K562 (cell line): ENCODE measurements around the gene SDR42E2. TPM values are rescaled to one million over a fixed set of nuclear protein-coding genes. Genes with fewer than 3 reads are reported as not detected.

Experiments used
- AFF4 ChIP-seq: sonication (generic); formaldehyde crosslinking; IDR thresholded peaks from 2 replicates; pipeline ENCODE4 v1.8.0; 2023; ENCODE audit warnings: mild to moderate bottlenecking, missing genetic modification reagents
- ATF7 ChIP-seq: fragments of 450-650 bp; IDR thresholded peaks from 2 replicates; pipeline ENCODE4 v1.7.1; 2014; ENCODE audit warnings: mild to moderate bottlenecking, moderate library complexity
- GTF2A2 ChIP-seq: IDR thresholded peaks from 2 replicates; pipeline ENCODE4 v1.6.1; 2016; ENCODE audit warnings: mild to moderate bottlenecking, missing genetic modification characterization, missing compliant biosample characterization
- GTF2E2 ChIP-seq: fragments of 200-800 bp; sonication (Bioruptor generic); IDR thresholded peaks from 2 replicates; pipeline ENCODE4 v1.6.1; 2016; ENCODE audit warnings: missing genetic modification characterization, missing compliant biosample characterization
- HSF4 ChIP-seq: fragments of 250-450 bp; sonication (Bioruptor Pico); IDR thresholded peaks from 2 replicates; pipeline ENCODE4 v2.1.2; 2022; ENCODE audit warnings: mild to moderate bottlenecking, moderate library complexity, borderline replicate concordance
- MEF2A ChIP-seq: IDR thresholded peaks from 2 replicates; pipeline ENCODE4 v1.6.1; 2011; ENCODE audit warnings: low read depth, mild to moderate bottlenecking, low read length, moderate library complexity; ENCODE audit not compliant: control insufficient read depth
- NRF1 ChIP-seq, 2 experiments: fragments of 450-650 bp; IDR thresholded peaks in 1 of 2; conservative IDR thresholded peaks in 1 of 2; 2 replicates each; pipeline ENCODE4 v1.6.1; 2014; ENCODE audit warnings: mild to moderate bottlenecking in 2 of 2
- POLR2G ChIP-seq: fragments of 200-400 bp; formaldehyde crosslinking; IDR thresholded peaks from 2 replicates; pipeline ENCODE4 v1.6.1; 2017; ENCODE audit warnings: low read depth, mild to moderate bottlenecking, antibody characterized with exemption, low read length, moderate library complexity
- RCOR1 ChIP-seq, 2 experiments: IDR thresholded peaks; 2 replicates each; pipeline ENCODE4 v1.6.1; 2012; ENCODE audit warnings: low read depth in 2 of 2, low read length in 2 of 2, borderline replicate concordance in 1 of 2, improper control_type of control experiment in 1 of 2
- SLC30A9 ChIP-seq: fragments of 250-450 bp; sonication (Bioruptor Pico); IDR thresholded peaks from 2 replicates; pipeline ENCODE4 v1.8.0; 2022; ENCODE audit warnings: mild to moderate bottlenecking, moderate library complexity
- ZFX ChIP-seq: sonication (generic); formaldehyde crosslinking; IDR thresholded peaks from 2 replicates; pipeline ENCODE4 v1.8.0; 2022; ENCODE audit warnings: mild to moderate bottlenecking, missing genetic modification reagents, moderate library complexity
- ZKSCAN3 ChIP-seq: fragments of 250-450 bp; sonication (Bioruptor Pico); IDR thresholded peaks from 2 replicates; pipeline ENCODE4 v1.4.0; 2020
- ZNF551 ChIP-seq: fragments of 250-450 bp; sonication (Bioruptor Pico); IDR thresholded peaks from 2 replicates; pipeline ENCODE4 v1.5.0; 2021; ENCODE audit warnings: mild to moderate bottlenecking, moderate library complexity
- polyA plus RNA-seq, 8 experiments: library from polyadenylated mRNA; depleted of rRNA in 4 of 8; stranded (reverse) in 5 of 8; unstranded in 3 of 8; fragments of >200 nt; fragmentation: Nextera tagmentation in 2 of 8; fragmentation: Illumina TruSeq in 1 of 8; extraction: Ambion mirVana in 2 of 8; extraction: Trizol in 1 of 8; gene quantifications; 2 replicates each; pipeline versions ENCODE4 v1.2.1 to v1.2.3, GENCODE V29; 2011 to 2014; ENCODE audit warnings: inconsistent platforms in 1 of 8, missing spikeins in 1 of 8
- total RNA-seq, 7 experiments: library from RNA; depleted of rRNA in 6 of 7; stranded (reverse); fragments of >200 nt in 6 of 7; fragmentation: Illumina TruSeq in 2 of 7; extraction: Trizol in 2 of 7; gene quantifications; 2 replicates each; pipeline versions ENCODE4 v1.2.1 to v1.2.3, GENCODE V29; 2011 to 2021; ENCODE audit warnings: low replicate concordance in 1 of 7
- TF ChIP-seq, protein P1 (sequence below): fragments of 250-450 bp; sonication (Bioruptor Pico); IDR thresholded peaks from 2 replicates; pipeline ENCODE4 v1.8.0; 2022; ENCODE audit warnings: moderate library complexity, mild to moderate bottlenecking, inconsistent platforms
- TF ChIP-seq, protein P2 (sequence below), 2 experiments: fragments of 450-650 bp; formaldehyde crosslinking in 1 of 2; IDR thresholded peaks; 2 replicates each; pipeline versions ENCODE4 v1.4.0 to v1.6.1; 2014 to 2020; ENCODE audit warnings: mild to moderate bottlenecking in 2 of 2, borderline replicate concordance in 1 of 2, low read depth in 1 of 2

SDR42E2 gene
- total and polyA plus RNA-seq, 9 of the 15 experiments (the other 6 are each of a cell fraction or from before 2014, with no cell fraction given) = 0.03 to 0.07 (median 0.04) TPM; not detected in 4

DNA sequence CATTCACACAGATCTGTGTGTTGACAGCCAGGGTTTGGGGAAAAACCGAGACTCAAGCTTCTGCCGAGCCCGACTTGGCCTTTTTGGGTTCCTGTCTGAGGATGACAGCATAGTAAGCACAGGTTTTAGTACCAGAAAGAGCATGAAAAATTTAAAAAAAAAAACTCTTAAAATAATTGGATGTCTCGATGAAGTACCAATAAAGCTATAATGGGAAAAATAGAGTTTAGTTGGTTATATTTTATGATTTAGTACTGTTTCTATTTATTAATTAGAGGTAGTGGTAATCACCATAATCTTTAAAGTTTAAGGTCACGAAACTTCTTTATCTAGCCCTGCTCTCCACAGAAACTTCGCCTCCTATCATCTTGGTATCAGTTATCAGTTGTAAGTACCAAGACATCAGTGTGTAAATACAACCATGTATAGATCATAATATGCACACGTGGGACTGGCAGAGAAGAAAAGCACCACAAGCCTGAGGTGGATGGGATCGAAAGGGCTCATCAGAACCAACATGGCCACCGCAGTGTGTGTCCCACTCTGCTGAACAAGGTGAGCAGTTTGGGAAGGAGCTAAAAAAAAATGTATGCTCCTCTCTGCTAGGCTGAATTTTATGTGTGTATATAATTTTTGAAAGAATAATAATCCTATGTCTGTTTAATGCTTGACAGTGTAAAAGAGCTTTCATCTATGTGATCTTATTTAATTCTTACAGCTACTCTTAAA is 29.4 kb downstream of the SDR42E2 start (continued):
- TF ChIP-seq SLC30A9 (CRISPR knock-in tag) = no peak
- no peak for TF ChIP-seq ATF7
- no peak for TF ChIP-seq ZKSCAN3 (CRISPR knock-in tag)
- TF ChIP-seq RCOR1 (IDR thresholded peaks at IDR 0.05; ENCODE audit: borderline replicate concordance in 1 of 2, low read depth in 2 of 2, low read length in 2 of 2) = no peak
- no peak for TF ChIP-seq MEF2A
- TF ChIP-seq GTF2A2 (tag) = 0 out of 2 replicates have a peak, but pooled peaks have one; percentile 26
- TF ChIP-seq ZNF551 (CRISPR knock-in tag) = no peak
- no peak for TF ChIP-seq HSF4 (CRISPR knock-in tag)
- no peak for TF ChIP-seq GTF2E2 (tag)
- TF ChIP-seq, protein P1, sequence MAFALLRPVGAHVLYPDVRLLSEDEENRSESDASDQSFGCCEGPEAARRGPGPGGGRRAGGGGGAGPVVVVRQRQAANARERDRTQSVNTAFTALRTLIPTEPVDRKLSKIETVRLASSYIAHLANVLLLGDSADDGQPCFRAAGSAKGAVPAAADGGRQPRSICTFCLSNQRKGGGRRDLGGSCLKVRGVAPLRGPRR (CRISPR knock-in tag) = no peak
- no peak for TF ChIP-seq POLR2G
- TF ChIP-seq NRF1 (conservative IDR thresholded peaks at IDR 0.05 in 1 of 2, IDR thresholded peaks at IDR 0.05 in 1 of 2) = peak; percentile 19 to 57
- TF ChIP-seq, protein P2, sequence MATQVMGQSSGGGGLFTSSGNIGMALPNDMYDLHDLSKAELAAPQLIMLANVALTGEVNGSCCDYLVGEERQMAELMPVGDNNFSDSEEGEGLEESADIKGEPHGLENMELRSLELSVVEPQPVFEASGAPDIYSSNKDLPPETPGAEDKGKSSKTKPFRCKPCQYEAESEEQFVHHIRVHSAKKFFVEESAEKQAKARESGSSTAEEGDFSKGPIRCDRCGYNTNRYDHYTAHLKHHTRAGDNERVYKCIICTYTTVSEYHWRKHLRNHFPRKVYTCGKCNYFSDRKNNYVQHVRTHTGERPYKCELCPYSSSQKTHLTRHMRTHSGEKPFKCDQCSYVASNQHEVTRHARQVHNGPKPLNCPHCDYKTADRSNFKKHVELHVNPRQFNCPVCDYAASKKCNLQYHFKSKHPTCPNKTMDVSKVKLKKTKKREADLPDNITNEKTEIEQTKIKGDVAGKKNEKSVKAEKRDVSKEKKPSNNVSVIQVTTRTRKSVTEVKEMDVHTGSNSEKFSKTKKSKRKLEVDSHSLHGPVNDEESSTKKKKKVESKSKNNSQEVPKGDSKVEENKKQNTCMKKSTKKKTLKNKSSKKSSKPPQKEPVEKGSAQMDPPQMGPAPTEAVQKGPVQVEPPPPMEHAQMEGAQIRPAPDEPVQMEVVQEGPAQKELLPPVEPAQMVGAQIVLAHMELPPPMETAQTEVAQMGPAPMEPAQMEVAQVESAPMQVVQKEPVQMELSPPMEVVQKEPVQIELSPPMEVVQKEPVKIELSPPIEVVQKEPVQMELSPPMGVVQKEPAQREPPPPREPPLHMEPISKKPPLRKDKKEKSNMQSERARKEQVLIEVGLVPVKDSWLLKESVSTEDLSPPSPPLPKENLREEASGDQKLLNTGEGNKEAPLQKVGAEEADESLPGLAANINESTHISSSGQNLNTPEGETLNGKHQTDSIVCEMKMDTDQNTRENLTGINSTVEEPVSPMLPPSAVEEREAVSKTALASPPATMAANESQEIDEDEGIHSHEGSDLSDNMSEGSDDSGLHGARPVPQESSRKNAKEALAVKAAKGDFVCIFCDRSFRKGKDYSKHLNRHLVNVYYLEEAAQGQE (IDR thresholded peaks at IDR 0.05; ENCODE audit: borderline replicate concordance) = no peak
- TF ChIP-seq, protein P2 (CRISPR knock-in tag; IDR thresholded peaks at IDR 0.05; ENCODE audit: low read depth) = no peak
- TF ChIP-seq AFF4 (CRISPR knock-in tag) = no peak
- 0 out of 2 replicates have a peak, but pooled peaks have one; percentile 1 for TF ChIP-seq ZFX (CRISPR knock-in tag)
